ENCODE measurements around the gene TFPT. TPM values are rescaled to one million over a fixed set of nuclear protein-coding genes. Genes with fewer than 3 reads are reported as not detected.
A peak's percentile ranks its signal among the peaks of the same experiment; 100 is the strongest.

Gene TFPT
- total RNA-seq, 1 experiment from 2014 or later, result 35.8 TPM

DNA sequence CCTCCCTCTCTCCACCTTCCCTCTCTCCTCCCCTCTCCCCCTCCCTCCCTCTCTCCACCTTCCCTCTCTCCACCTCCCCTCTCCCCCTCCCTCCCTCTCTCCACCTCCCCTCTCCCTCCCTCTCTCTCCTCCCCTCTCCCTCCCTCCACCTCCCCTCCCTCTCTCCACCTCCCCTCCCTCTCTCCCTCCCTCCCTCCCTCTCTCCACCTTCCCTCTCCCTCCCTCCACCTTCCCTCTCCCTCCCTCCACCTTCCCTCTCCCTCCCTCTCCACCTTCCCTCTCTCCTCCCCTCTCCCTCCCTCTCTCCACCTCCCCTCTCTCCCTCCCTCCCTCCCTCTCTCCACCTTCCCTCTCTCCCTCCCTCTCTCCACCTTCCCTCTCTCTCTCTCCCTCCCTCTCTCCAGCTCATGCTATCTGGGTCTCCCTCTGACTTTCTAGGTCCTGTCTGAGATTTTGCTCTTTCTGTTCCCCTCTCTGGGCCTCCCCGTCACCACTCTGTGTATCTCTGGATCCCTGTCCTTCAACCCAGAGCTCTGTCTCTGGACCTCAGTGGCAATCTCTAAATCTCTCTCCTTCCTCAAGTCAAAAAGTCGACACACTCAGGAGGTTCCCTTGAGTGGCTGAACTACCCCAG is 18.6 kb upstream of the TFPT start:
- Histone ChIP-seq H2AFZ (no peak overlapping the region), H3K9me2 (ENCODE audit: insufficient read depth) (no peaks in the 10 kb centered on the region), H3F3A (ENCODE audit: insufficient read depth, low read depth) (peaks cover 23% of the 10 kb centered on the region), H3K27me3 (ENCODE audit: insufficient read depth, low read depth) (no peaks in the 10 kb centered on the region), H3K4me1 (replicated peaks; ENCODE audit: insufficient read depth) (peaks cover 21% of the 10 kb centered on the region; the same call in 1 of the 2 replicates), H3K4me3 (no peak overlapping the region), H4K20me1 (ENCODE audit: insufficient read depth) (peaks cover 5% of the 10 kb centered on the region; the same call in 1 of the 2 replicates), H3K36me3 (ENCODE audit: low read depth) (no peaks in the 10 kb centered on the region; the same call in 1 of the 2 replicates), H3K27ac (no peak overlapping the region), H3K9me3 (ENCODE audit: insufficient read depth, low read depth) (no peaks in the 10 kb centered on the region), H3K79me2 (ENCODE audit: low read depth) (peaks cover 14% of the 10 kb centered on the region), H3K4me2 (no peak overlapping the region)
- no peak for DNase-seq
- BruUV-seq (replicated peaks), result no TSS peak
- CTCF ChIA-PET, result no interaction called here
- intact Hi-C loops (cut with micrococcal nuclease; ENCODE audit: unreplicated experiment), result no loop called here
- POLR2A ChIA-PET (ENCODE audit: unreplicated experiment), result no interaction called here
- TF ChIP-seq, protein P1, sequence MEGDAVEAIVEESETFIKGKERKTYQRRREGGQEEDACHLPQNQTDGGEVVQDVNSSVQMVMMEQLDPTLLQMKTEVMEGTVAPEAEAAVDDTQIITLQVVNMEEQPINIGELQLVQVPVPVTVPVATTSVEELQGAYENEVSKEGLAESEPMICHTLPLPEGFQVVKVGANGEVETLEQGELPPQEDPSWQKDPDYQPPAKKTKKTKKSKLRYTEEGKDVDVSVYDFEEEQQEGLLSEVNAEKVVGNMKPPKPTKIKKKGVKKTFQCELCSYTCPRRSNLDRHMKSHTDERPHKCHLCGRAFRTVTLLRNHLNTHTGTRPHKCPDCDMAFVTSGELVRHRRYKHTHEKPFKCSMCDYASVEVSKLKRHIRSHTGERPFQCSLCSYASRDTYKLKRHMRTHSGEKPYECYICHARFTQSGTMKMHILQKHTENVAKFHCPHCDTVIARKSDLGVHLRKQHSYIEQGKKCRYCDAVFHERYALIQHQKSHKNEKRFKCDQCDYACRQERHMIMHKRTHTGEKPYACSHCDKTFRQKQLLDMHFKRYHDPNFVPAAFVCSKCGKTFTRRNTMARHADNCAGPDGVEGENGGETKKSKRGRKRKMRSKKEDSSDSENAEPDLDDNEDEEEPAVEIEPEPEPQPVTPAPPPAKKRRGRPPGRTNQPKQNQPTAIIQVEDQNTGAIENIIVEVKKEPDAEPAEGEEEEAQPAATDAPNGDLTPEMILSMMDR (conservative IDR thresholded peaks at IDR 0.05), result no peak
- TF ChIP-seq EZH2 (IDR thresholded peaks at IDR 0.05; ENCODE audit: low read depth), result no peak

DNA sequence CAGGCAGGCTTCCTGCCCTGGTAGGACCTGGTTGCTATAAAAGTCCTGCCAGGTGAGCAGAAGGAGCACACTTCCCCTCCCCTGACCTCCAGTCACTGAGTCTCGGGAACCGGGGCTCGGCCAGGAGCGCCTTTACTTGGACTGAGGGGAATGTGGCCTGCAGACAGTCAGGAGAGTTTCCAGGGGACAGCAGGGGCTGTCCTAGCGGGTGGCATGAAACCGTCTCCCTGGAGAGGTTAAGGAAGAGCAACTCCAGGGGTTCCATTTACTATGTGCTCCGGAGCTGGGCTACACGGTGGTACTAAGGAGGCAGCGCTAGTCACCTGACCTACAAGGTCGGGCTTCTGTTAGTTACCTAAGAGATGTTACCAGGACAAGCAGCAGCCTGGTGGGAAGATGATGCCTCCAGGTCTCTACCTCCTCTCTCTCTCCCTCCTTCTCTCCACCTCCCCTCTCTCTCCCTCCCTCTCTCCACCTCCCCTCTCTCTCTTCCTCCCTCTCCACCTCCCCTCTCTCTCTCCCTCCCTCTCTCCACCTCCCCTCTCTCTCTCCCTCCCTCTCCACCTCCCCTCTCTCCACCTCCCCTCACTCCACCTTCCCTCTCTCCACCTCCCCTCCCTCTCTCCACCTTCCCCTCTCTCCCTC is 18.0 kb upstream of the TFPT start:
- no peak overlapping the region for H3K4me3 ChIP-seq
- BruUV-seq (replicated peaks), result no TSS peak
- peaks cover 23% of the 10 kb centered on the region for H3F3A ChIP-seq (ENCODE audit: insufficient read depth, low read depth)
- TF ChIP-seq EZH2 (IDR thresholded peaks at IDR 0.05; ENCODE audit: low read depth), result no peak
- TF ChIP-seq, protein P1 (conservative IDR thresholded peaks at IDR 0.05), result no peak
- H3K4me2 ChIP-seq, result no peak overlapping the region
- no peaks in the 10 kb centered on the region for H3K9me2 ChIP-seq (ENCODE audit: insufficient read depth)
- ChIA-PET CTCF (no interaction called here), POLR2A (ENCODE audit: unreplicated experiment) (no interaction called here)
- no peak overlapping the region for H2AFZ ChIP-seq
- peaks cover 15% of the 10 kb centered on the region; the same call in 1 of the 2 replicates for H3K4me1 ChIP-seq (replicated peaks; ENCODE audit: insufficient read depth)
- H4K20me1 ChIP-seq (ENCODE audit: insufficient read depth), result no peaks in the 10 kb centered on the region; the same call in 1 of the 2 replicates
- peaks cover 8% of the 10 kb centered on the region for H3K79me2 ChIP-seq (ENCODE audit: low read depth)
- H3K36me3 ChIP-seq (ENCODE audit: low read depth), result 0 out of 2 replicates have a peak, but pooled peaks cover 5% of the 10 kb centered on the region
- no peaks in the 10 kb centered on the region for H3K27me3 ChIP-seq (ENCODE audit: insufficient read depth, low read depth)
- intact Hi-C loops (cut with micrococcal nuclease; ENCODE audit: unreplicated experiment), result no loop called here
- H3K9me3 ChIP-seq (ENCODE audit: insufficient read depth, low read depth), result no peaks in the 10 kb centered on the region
- peak in 1 of 2 experiments; percentile 51 for DNase-seq
- no peak overlapping the region for H3K27ac ChIP-seq

DNA sequence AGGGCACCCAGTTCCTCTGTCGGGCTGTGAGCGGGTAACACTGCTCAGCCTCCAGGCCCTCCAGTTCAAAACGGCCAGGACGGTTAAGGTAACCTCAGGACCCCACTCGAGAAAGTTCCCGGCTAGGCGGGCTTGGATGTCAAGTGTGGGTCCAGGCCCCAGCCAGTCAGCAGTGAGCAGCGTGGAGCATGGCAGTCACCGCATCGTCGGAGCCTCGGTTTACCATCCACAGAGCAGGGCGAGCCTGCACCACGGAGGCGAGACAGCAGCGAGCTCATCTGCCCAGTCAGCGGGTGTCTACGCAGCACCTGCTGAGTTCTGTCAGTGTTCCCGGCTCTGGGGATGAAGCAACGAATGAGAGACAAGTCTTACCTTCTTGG is 14.2 kb upstream of the TFPT start:
- Histone ChIP-seq H3K9me2 (ENCODE audit: insufficient read depth) (no peaks in the 10 kb centered on the region), H3K4me1 (replicated peaks; ENCODE audit: insufficient read depth) (0 out of 2 replicates have a peak, but pooled peaks cover under 1% of the 10 kb centered on the region), H4K20me1 (ENCODE audit: insufficient read depth) (no peaks in the 10 kb centered on the region), H3K27ac (no peak overlapping the region), H3K36me3 (ENCODE audit: low read depth) (peaks cover 5% of the 10 kb centered on the region; the same call in 1 of the 2 replicates), H3K79me2 (ENCODE audit: low read depth) (no peaks in the 10 kb centered on the region), H3K9me3 (ENCODE audit: insufficient read depth, low read depth) (no peaks in the 10 kb centered on the region), H3K27me3 (ENCODE audit: insufficient read depth, low read depth) (no peaks in the 10 kb centered on the region), H2AFZ (no peak overlapping the region), H3K4me3 (no peak overlapping the region), H3K4me2 (no peak overlapping the region), H3F3A (ENCODE audit: insufficient read depth, low read depth) (peaks cover 14% of the 10 kb centered on the region; the same call in 1 of the 2 replicates)
- BruUV-seq (replicated peaks), result no TSS peak
- POLR2A ChIA-PET (ENCODE audit: unreplicated experiment), result no interaction called here
- TF ChIP-seq, protein P1 (conservative IDR thresholded peaks at IDR 0.05), result no peak
- no peak for TF ChIP-seq EZH2 (IDR thresholded peaks at IDR 0.05; ENCODE audit: low read depth)
- intact Hi-C loops (cut with micrococcal nuclease; ENCODE audit: unreplicated experiment), result no loop called here
- CTCF ChIA-PET, result no interaction called here
- no peak for DNase-seq

Measured in PC-9 (cell line).